HEK293 (cell line): ENCODE data around the gene CEACAM19.

Experiments
- CTCF ChIA-PET: fragments of 350-600 bp; formaldehyde crosslinking; extraction: SDS; loops from one replicate; lab custom pipeline; 2021; ENCODE audit warnings: antibody characterized with exemption; lab: Yijun Ruan, JAX
- POLR2A ChIA-PET: fragments of 300-600 bp; formaldehyde crosslinking; extraction: SDS; loops from one replicate; lab custom pipeline; 2020; ENCODE audit warnings: antibody characterized with exemption, inconsistent platforms; lab: Yijun Ruan, JAX
- H3K27ac ChIP-seq: fragments of 200-500 bp; sonication (Bioruptor generic); 2 replicates; pipeline ENCODE4 v1.5.1; 2014; ENCODE audit warnings: low read depth, low read length, control low read depth, inconsistent platforms; ENCODE audit errors: extremely low read depth
- H3K36me3 ChIP-seq, 2 experiments: fragments of 200-500 bp in 1 of 2; sonication (Bioruptor generic) in 1 of 2; 1 replicate in 1 of 2; 2 replicates in 1 of 2; pipeline ENCODE4 v1.5.1; 2014 to 2017; ENCODE audit warnings: inconsistent platforms in 2 of 2, low read length in 2 of 2; ENCODE audit not compliant: control insufficient read depth in 2 of 2, insufficient read depth in 1 of 2
- H3K4me1 ChIP-seq: fragments of 200-500 bp; sonication (Bioruptor generic); 2 replicates; pipeline ENCODE4 v1.5.1; 2014; ENCODE audit warnings: mild to moderate bottlenecking, low read length, inconsistent platforms; ENCODE audit not compliant: control insufficient read depth, insufficient read depth
- H3K4me3 ChIP-seq: 2 replicates; pipeline ENCODE4 v1.5.1; 2011; ENCODE audit warnings: low read depth, mild to moderate bottlenecking, control low read depth, low read length, moderate library complexity
- H3K9me3 ChIP-seq: fragments of 200-500 bp; sonication (Bioruptor generic); 2 replicates; pipeline ENCODE4 v1.5.1; 2014; ENCODE audit warnings: low read depth, low read length, inconsistent platforms; ENCODE audit not compliant: control insufficient read depth, insufficient read depth
- BCL6B ChIP-seq: fragments of 450-650 bp; formaldehyde crosslinking; IDR thresholded peaks from 2 replicates; pipeline ENCODE4 v1.5.1; 2017; ENCODE audit warnings: missing biosample characterization, missing genetic modification characterization
- IKZF3 ChIP-seq: fragments of 450-650 bp; IDR thresholded peaks from 2 replicates; pipeline ENCODE4 v1.5.0; 2018; ENCODE audit warnings: missing biosample characterization, mild to moderate bottlenecking, missing genetic modification characterization, moderate library complexity
- MYNN ChIP-seq: fragments of 450-650 bp; formaldehyde crosslinking; IDR thresholded peaks from 2 replicates; pipeline ENCODE4 v1.5.1; 2016; ENCODE audit warnings: missing biosample characterization, missing genetic modification characterization, borderline replicate concordance
- PBX3 ChIP-seq: sonication (generic); formaldehyde crosslinking; IDR thresholded peaks from 2 replicates; pipeline ENCODE4 v1.8.1; 2022; ENCODE audit warnings: mild to moderate bottlenecking, moderate library complexity, missing genetic modification reagents
- ZBTB20 ChIP-seq: fragments of 450-650 bp; formaldehyde crosslinking; IDR thresholded peaks from 2 replicates; pipeline ENCODE4 v1.5.1; 2016; ENCODE audit warnings: missing biosample characterization, missing genetic modification characterization
- ZNF114 ChIP-seq: fragments of 450-650 bp; formaldehyde crosslinking; IDR thresholded peaks from 2 replicates; pipeline ENCODE4 v1.5.0; 2017; ENCODE audit warnings: missing biosample characterization, missing genetic modification characterization
- ZNF132 ChIP-seq: fragments of 450-650 bp; formaldehyde crosslinking; IDR thresholded peaks from 2 replicates; pipeline ENCODE4 v1.5.1; 2017; ENCODE audit warnings: missing biosample characterization, missing genetic modification characterization, borderline replicate concordance
- ZNF155 ChIP-seq: fragments of 450-650 bp; formaldehyde crosslinking; IDR thresholded peaks from 2 replicates; pipeline ENCODE4 v1.5.1; 2016; ENCODE audit warnings: missing biosample characterization, missing genetic modification characterization
- ZNF174 ChIP-seq: fragments of 450-650 bp; formaldehyde crosslinking; IDR thresholded peaks from 2 replicates; pipeline ENCODE4 v1.5.0; 2017; ENCODE audit warnings: missing biosample characterization, mild to moderate bottlenecking, missing genetic modification characterization
- ZNF2 ChIP-seq: fragments of 450-650 bp; formaldehyde crosslinking; IDR thresholded peaks from 2 replicates; pipeline ENCODE4 v1.5.1; 2016; ENCODE audit warnings: missing biosample characterization, missing genetic modification characterization
- ZNF214 ChIP-seq: fragments of 450-650 bp; formaldehyde crosslinking; IDR thresholded peaks from 2 replicates; pipeline ENCODE4 v1.5.1; 2017; ENCODE audit warnings: missing biosample characterization, mild to moderate bottlenecking, missing genetic modification characterization, borderline replicate concordance
- ZNF248 ChIP-seq: fragments of 450-650 bp; formaldehyde crosslinking; IDR thresholded peaks from 2 replicates; pipeline ENCODE4 v1.5.1; 2017; ENCODE audit warnings: missing biosample characterization, missing genetic modification characterization
- ZNF266 ChIP-seq: fragments of 450-650 bp; formaldehyde crosslinking; IDR thresholded peaks from 2 replicates; pipeline ENCODE4 v1.5.1; 2016; ENCODE audit warnings: missing biosample characterization, missing genetic modification characterization, low read depth
- ZNF341 ChIP-seq: fragments of 450-650 bp; formaldehyde crosslinking; IDR thresholded peaks from 2 replicates; pipeline ENCODE4; 2016; ENCODE audit warnings: low read depth, missing biosample characterization, missing genetic modification characterization
- ZNF366 ChIP-seq: fragments of 450-650 bp; formaldehyde crosslinking; conservative IDR thresholded peaks from 2 replicates; pipeline ENCODE4 v1.5.1; 2016; ENCODE audit warnings: missing biosample characterization, missing genetic modification characterization
- ZNF48 ChIP-seq: fragments of 450-650 bp; formaldehyde crosslinking; IDR thresholded peaks from 2 replicates; pipeline ENCODE4 v1.5.1; 2016; ENCODE audit warnings: missing biosample characterization, missing genetic modification characterization
- ZNF561 ChIP-seq: fragments of 450-650 bp; IDR thresholded peaks from 2 replicates; pipeline ENCODE4 v1.5.1; 2018; ENCODE audit warnings: missing biosample characterization, missing genetic modification characterization, borderline replicate concordance
- ZNF596 ChIP-seq: fragments of 450-650 bp; IDR thresholded peaks from 2 replicates; pipeline ENCODE4 v1.5.0; 2018; ENCODE audit warnings: missing biosample characterization, mild to moderate bottlenecking, missing genetic modification characterization, moderate library complexity
- ZNF623 ChIP-seq: fragments of 450-650 bp; formaldehyde crosslinking; IDR thresholded peaks from 2 replicates; pipeline ENCODE4 v1.5.1; 2016; ENCODE audit warnings: missing biosample characterization, missing genetic modification characterization
- ZNF660 ChIP-seq: fragments of 450-650 bp; IDR thresholded peaks from 2 replicates; pipeline ENCODE4 v1.5.1; 2018; ENCODE audit warnings: missing biosample characterization, mild to moderate bottlenecking, missing genetic modification characterization
- ZNF664 ChIP-seq: fragments of 450-650 bp; formaldehyde crosslinking; IDR thresholded peaks from 2 replicates; pipeline ENCODE4 v1.5.1; 2016; ENCODE audit warnings: missing biosample characterization, missing genetic modification characterization
- ZNF707 ChIP-seq: fragments of 450-650 bp; formaldehyde crosslinking; IDR thresholded peaks from 2 replicates; pipeline ENCODE4 v1.5.1; 2016; ENCODE audit warnings: missing biosample characterization, missing genetic modification characterization
- ZNF747 ChIP-seq: fragments of 450-650 bp; formaldehyde crosslinking; IDR thresholded peaks from 2 replicates; pipeline ENCODE4 v1.5.1; 2016; ENCODE audit warnings: missing biosample characterization, missing genetic modification characterization

The CEACAM19 gene

GRCh38 chr19:44703336-44704078 lies 32.2 kb downstream of the CEACAM19 start:
- ChIA-PET CTCF (interaction anchor here (0.6 kb wide), 1 partner anchor 124 kb away, joined by 4 read pairs; no protein-coding TSS in a partner anchor), POLR2A (no interaction called here)
- Histone ChIP-seq H3K4me3 (no peak overlapping the region), H3K9me3 (no peaks in the 10 kb centered on the region), H3K36me3 (no peaks in the 10 kb centered on the region), H3K27ac (no peak overlapping the region), H3K4me1 (no peaks in the 10 kb centered on the region)
- TF ChIP-seq ZBTB20 (tag by site-specific recombination) (no peak), ZNF114 (tag by site-specific recombination) (no peak), PBX3 (no peak), ZNF174 (tag by site-specific recombination) (no peak), ZNF341 (tag by site-specific recombination) (no peak), ZNF266 (tag by site-specific recombination) (no peak), ZNF660 (tag by site-specific recombination) (no peak), ZNF664 (tag by site-specific recombination) (no peak), ZNF155 (tag by site-specific recombination) (no peak), ZNF623 (tag by site-specific recombination) (no peak), ZNF2 (tag by site-specific recombination) (no peak), ZNF747 (tag by site-specific recombination) (no peak), ZNF561 (tag by site-specific recombination) (no peak), ZNF132 (tag by site-specific recombination) (no peak), ZNF366 (tag by site-specific recombination) (no peak), IKZF3 (tag by site-specific recombination) (no peak)

GRCh38 chr19:44704982-44705381 lies 33.7 kb downstream of the CEACAM19 start:
- no peaks in the 10 kb centered on the region for H3K36me3 ChIP-seq
- ChIA-PET CTCF (interaction anchor here (0.9 to 2.5 kb wide), 3 partner anchors 16 to 19 kb away, joined by 3 to 12 read pairs (median 4); no protein-coding TSS in a partner anchor), POLR2A (no interaction called here)
- no peak overlapping the region for H3K27ac ChIP-seq
- no peak overlapping the region for H3K4me3 ChIP-seq
- H3K9me3 ChIP-seq, result no peaks in the 10 kb centered on the region
- no peaks in the 10 kb centered on the region for H3K4me1 ChIP-seq
- TF ChIP-seq BCL6B (tag by site-specific recombination) (no peak), ZNF48 (no peak), ZNF707 (no peak), ZNF266 (tag by site-specific recombination) (no peak), ZNF596 (no peak), ZNF248 (tag by site-specific recombination) (no peak), MYNN (tag by site-specific recombination) (no peak), ZNF214 (tag by site-specific recombination) (no peak)
